H1 (cell line): Measurements from ENCODE around the gene SLC8A1. TPM values are rescaled to one million over a fixed set of nuclear protein-coding genes. Genes with fewer than 3 reads are reported as not detected.

Experiments
- RAD21 ChIP-seq, 2 experiments: IDR thresholded peaks in 1 of 2; conservative IDR thresholded peaks in 1 of 2; 2 replicates each; pipeline ENCODE4 v1.6.1; 2011; ENCODE audit warnings: low read depth in 2 of 2, low read length in 2 of 2, improper control_type of control experiment in 1 of 2, inconsistent platforms in 1 of 2, mild to moderate bottlenecking in 1 of 2, moderate library complexity in 1 of 2
- TAF7 ChIP-seq: optimal IDR thresholded peaks from 2 replicates; pipeline ENCODE3; 2011; ENCODE audit warnings: low read depth, mild to moderate bottlenecking, inconsistent platforms, low read length, moderate library complexity, borderline replicate concordance
- polyA plus RNA-seq, 7 experiments: library from polyadenylated mRNA; depleted of rRNA in 3 of 7; stranded (reverse) in 5 of 7; unstranded in 2 of 7; fragments of >200 nt in 5 of 7; fragments of 200-250 nt in 2 of 7; gene quantifications; 1 replicate in 5 of 7; 2 replicates in 1 of 7; 4 replicates in 1 of 7; pipeline versions ENCODE4 v1.2.1 to v1.2.3, GENCODE V29; 2011 to 2013; ENCODE audit warnings: missing spikeins in 2 of 7, mixed read lengths in 2 of 7
- total RNA-seq: library from RNA; stranded (reverse); fragmentation: NEBNext Ultra II Directional; extraction: Animal tissue kit (Norgen Biotek cat#: 25700); gene quantifications from 2 replicates; pipeline ENCODE4 v1.2.1, GENCODE V29; 2021
- TF ChIP-seq, protein P1 (sequence below): fragments of 300-600 bp; sonication (generic); IDR thresholded peaks from 2 replicates; pipeline ENCODE4 v1.7.1; 2012; ENCODE audit warnings: low read length, moderate library complexity, mild to moderate bottlenecking, inconsistent platforms; ENCODE audit not compliant: insufficient replicate concordance
- TF ChIP-seq, protein P2 (sequence below), 3 experiments: IDR thresholded peaks; 1 replicate in 2 of 3; 2 replicates in 1 of 3; pipeline versions ENCODE4 v1.5.1 to v1.6.1; 2011; ENCODE audit warnings: low read length in 3 of 3, mild to moderate bottlenecking in 3 of 3, inconsistent platforms in 2 of 3, low read depth in 1 of 3, moderate library complexity in 1 of 3; ENCODE audit not compliant: insufficient read depth in 1 of 3; ENCODE audit errors: control extremely low read depth in 1 of 3

SLC8A1 gene
- total and polyA plus RNA-seq, 2 of the 8 experiments (the other 6 are each of a cell fraction or from before 2014, with no cell fraction given), result 0.68 to 3.6 TPM

DNA sequence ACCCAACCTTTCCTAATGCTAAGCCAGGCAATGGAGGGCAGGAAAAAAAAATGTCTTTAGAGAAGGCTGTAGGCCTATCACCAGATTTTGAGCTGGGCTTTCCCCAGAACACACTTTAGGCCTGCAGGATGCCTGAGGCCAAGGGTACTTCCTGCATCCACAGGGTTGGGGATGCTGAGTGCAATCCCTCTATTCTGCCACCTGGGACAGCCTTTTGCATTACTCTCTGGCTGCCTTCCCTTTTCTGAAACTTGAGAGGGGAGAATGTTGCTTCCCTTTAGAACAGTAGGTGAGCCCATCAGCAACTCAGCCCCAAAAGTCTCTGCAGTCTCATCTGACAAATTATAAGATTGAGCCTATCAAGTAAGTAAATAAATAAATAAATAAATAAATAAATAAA, 195.2 kb downstream of the SLC8A1 start (continued):
- TF ChIP-seq, protein P1, sequence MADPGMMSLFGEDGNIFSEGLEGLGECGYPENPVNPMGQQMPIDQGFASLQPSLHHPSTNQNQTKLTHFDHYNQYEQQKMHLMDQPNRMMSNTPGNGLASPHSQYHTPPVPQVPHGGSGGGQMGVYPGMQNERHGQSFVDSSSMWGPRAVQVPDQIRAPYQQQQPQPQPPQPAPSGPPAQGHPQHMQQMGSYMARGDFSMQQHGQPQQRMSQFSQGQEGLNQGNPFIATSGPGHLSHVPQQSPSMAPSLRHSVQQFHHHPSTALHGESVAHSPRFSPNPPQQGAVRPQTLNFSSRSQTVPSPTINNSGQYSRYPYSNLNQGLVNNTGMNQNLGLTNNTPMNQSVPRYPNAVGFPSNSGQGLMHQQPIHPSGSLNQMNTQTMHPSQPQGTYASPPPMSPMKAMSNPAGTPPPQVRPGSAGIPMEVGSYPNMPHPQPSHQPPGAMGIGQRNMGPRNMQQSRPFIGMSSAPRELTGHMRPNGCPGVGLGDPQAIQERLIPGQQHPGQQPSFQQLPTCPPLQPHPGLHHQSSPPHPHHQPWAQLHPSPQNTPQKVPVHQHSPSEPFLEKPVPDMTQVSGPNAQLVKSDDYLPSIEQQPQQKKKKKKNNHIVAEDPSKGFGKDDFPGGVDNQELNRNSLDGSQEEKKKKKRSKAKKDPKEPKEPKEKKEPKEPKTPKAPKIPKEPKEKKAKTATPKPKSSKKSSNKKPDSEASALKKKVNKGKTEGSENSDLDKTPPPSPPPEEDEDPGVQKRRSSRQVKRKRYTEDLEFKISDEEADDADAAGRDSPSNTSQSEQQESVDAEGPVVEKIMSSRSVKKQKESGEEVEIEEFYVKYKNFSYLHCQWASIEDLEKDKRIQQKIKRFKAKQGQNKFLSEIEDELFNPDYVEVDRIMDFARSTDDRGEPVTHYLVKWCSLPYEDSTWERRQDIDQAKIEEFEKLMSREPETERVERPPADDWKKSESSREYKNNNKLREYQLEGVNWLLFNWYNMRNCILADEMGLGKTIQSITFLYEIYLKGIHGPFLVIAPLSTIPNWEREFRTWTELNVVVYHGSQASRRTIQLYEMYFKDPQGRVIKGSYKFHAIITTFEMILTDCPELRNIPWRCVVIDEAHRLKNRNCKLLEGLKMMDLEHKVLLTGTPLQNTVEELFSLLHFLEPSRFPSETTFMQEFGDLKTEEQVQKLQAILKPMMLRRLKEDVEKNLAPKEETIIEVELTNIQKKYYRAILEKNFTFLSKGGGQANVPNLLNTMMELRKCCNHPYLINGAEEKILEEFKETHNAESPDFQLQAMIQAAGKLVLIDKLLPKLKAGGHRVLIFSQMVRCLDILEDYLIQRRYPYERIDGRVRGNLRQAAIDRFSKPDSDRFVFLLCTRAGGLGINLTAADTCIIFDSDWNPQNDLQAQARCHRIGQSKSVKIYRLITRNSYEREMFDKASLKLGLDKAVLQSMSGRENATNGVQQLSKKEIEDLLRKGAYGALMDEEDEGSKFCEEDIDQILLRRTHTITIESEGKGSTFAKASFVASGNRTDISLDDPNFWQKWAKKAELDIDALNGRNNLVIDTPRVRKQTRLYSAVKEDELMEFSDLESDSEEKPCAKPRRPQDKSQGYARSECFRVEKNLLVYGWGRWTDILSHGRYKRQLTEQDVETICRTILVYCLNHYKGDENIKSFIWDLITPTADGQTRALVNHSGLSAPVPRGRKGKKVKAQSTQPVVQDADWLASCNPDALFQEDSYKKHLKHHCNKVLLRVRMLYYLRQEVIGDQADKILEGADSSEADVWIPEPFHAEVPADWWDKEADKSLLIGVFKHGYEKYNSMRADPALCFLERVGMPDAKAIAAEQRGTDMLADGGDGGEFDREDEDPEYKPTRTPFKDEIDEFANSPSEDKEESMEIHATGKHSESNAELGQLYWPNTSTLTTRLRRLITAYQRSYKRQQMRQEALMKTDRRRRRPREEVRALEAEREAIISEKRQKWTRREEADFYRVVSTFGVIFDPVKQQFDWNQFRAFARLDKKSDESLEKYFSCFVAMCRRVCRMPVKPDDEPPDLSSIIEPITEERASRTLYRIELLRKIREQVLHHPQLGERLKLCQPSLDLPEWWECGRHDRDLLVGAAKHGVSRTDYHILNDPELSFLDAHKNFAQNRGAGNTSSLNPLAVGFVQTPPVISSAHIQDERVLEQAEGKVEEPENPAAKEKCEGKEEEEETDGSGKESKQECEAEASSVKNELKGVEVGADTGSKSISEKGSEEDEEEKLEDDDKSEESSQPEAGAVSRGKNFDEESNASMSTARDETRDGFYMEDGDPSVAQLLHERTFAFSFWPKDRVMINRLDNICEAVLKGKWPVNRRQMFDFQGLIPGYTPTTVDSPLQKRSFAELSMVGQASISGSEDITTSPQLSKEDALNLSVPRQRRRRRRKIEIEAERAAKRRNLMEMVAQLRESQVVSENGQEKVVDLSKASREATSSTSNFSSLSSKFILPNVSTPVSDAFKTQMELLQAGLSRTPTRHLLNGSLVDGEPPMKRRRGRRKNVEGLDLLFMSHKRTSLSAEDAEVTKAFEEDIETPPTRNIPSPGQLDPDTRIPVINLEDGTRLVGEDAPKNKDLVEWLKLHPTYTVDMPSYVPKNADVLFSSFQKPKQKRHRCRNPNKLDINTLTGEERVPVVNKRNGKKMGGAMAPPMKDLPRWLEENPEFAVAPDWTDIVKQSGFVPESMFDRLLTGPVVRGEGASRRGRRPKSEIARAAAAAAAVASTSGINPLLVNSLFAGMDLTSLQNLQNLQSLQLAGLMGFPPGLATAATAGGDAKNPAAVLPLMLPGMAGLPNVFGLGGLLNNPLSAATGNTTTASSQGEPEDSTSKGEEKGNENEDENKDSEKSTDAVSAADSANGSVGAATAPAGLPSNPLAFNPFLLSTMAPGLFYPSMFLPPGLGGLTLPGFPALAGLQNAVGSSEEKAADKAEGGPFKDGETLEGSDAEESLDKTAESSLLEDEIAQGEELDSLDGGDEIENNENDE, result no peak
- TF ChIP-seq RAD21 (IDR thresholded peaks at IDR 0.05 in 1 of 2, conservative IDR thresholded peaks at IDR 0.05 in 1 of 2; ENCODE audit: low read depth in 2 of 2, low read length in 2 of 2), result peak; percentile 55 to 59
- TF ChIP-seq, protein P2, sequence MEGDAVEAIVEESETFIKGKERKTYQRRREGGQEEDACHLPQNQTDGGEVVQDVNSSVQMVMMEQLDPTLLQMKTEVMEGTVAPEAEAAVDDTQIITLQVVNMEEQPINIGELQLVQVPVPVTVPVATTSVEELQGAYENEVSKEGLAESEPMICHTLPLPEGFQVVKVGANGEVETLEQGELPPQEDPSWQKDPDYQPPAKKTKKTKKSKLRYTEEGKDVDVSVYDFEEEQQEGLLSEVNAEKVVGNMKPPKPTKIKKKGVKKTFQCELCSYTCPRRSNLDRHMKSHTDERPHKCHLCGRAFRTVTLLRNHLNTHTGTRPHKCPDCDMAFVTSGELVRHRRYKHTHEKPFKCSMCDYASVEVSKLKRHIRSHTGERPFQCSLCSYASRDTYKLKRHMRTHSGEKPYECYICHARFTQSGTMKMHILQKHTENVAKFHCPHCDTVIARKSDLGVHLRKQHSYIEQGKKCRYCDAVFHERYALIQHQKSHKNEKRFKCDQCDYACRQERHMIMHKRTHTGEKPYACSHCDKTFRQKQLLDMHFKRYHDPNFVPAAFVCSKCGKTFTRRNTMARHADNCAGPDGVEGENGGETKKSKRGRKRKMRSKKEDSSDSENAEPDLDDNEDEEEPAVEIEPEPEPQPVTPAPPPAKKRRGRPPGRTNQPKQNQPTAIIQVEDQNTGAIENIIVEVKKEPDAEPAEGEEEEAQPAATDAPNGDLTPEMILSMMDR (IDR thresholded peaks at IDR 0.05; ENCODE audit: control extremely low read depth in 1 of 3, insufficient read depth in 1 of 3, low read depth in 1 of 3, low read length in 3 of 3), result peak; percentile 52 to 74 (median 68)
- TF ChIP-seq TAF7, result no peak
